ENCODE results near the gene DEFB129. TPM values are rescaled to one million over a fixed set of nuclear protein-coding genes. Genes with fewer than 3 reads are reported as not detected.

DEFB129 gene
- polyA plus RNA-seq, 3 donors, result not detected

Other genes starting within 250 kb of the DEFB129 start
- not detected for gene DEFB125, start 139.6 kb upstream of the DEFB129 start, polyA plus RNA-seq (ENCODE audit: insufficient read length in 3 of 3)
- gene DEFB126, start 84.7 kb upstream of the DEFB129 start, polyA plus RNA-seq (ENCODE audit: insufficient read length in 3 of 3), result not detected
- not detected for gene DEFB127, start 69.8 kb upstream of the DEFB129 start, polyA plus RNA-seq (ENCODE audit: insufficient read length in 3 of 3)
- not detected for gene DEFB128, start 37.5 kb upstream of the DEFB129 start, polyA plus RNA-seq (ENCODE audit: insufficient read length in 3 of 3)
- not detected for gene DEFB132, start 30.5 kb downstream of the DEFB129 start, polyA plus RNA-seq (ENCODE audit: insufficient read length in 3 of 3)
- gene C20orf96, start 63.5 kb downstream of the DEFB129 start, polyA plus RNA-seq (ENCODE audit: insufficient read length in 3 of 3), result 10 to 100 TPM; 29.4 to 37.0 (median 36.5) TPM
- 10 to 100 TPM; 49.6 to 53.7 (median 52.7) TPM for gene ZCCHC3, start 70.3 kb downstream of the DEFB129 start, polyA plus RNA-seq (ENCODE audit: insufficient read length in 3 of 3)
- gene SOX12, start 98.3 kb downstream of the DEFB129 start, polyA plus RNA-seq (ENCODE audit: insufficient read length in 3 of 3), result 10 to 100 TPM; 25.7 to 29.0 (median 27.4) TPM
- gene NRSN2, start 119.9 kb downstream of the DEFB129 start, polyA plus RNA-seq (ENCODE audit: insufficient read length in 3 of 3), result 10 to 100 TPM; 45.7 to 51.3 (median 46.0) TPM
- 1 to 10 TPM; 3.5 to 4.3 (median 3.7) TPM for gene TRIB3, start 153.5 kb downstream of the DEFB129 start, polyA plus RNA-seq (ENCODE audit: insufficient read length in 3 of 3)
- 10 to 100 TPM; 68.3 to 74.2 (median 70.9) TPM for gene RBCK1, start 181.0 kb downstream of the DEFB129 start, polyA plus RNA-seq (ENCODE audit: insufficient read length in 3 of 3)
- 10 to 100 TPM; 32.9 to 35.5 (median 32.9) TPM for gene TBC1D20, start 235.3 kb downstream of the DEFB129 start, polyA plus RNA-seq (ENCODE audit: insufficient read length in 3 of 3)

Measured in right renal cortex interstitium (tissue), 3 donors.